CD14-positive monocyte (primary cell): ENCODE measurements around the gene OSBPL6. TPM values are rescaled to one million over a fixed set of nuclear protein-coding genes. Genes with fewer than 3 reads are reported as not detected.
"Not testable (repeated sequence)": the region's sequence is repeated elsewhere in the genome, so short reads cannot be mapped to it uniquely, and the experiment has no call there.

Experiments
- DNase-seq, 3 donors: peaks; one replicate each; pipeline ENCODE4 v3.0.0-alpha.2; 2011 to 2022
- H2AFZ ChIP-seq: 2 replicates; pipeline ENCODE4 v1.6.0; 2012; ENCODE audit warnings: mild to moderate bottlenecking, low read depth, low read length, inconsistent platforms; ENCODE audit not compliant: insufficient read depth, poor library complexity, severe bottlenecking
- H3K27ac ChIP-seq, 2 donors: 1 replicate in 1 of 2; 2 replicates in 1 of 2; pipeline ENCODE4 v1.5.1; 2012 to 2013; ENCODE audit warnings: low read length in 2 of 2, control low read depth in 1 of 2, inconsistent platforms in 1 of 2, low read depth in 1 of 2, mild to moderate bottlenecking in 1 of 2
- H3K27me3 ChIP-seq, 2 donors: one replicate each; pipeline versions ENCODE4 v1.6.0 to v1.6.1; 2011 to 2013; ENCODE audit warnings: low read length in 2 of 2; ENCODE audit not compliant: control insufficient read depth in 2 of 2, insufficient read depth in 2 of 2
- H3K36me3 ChIP-seq, 2 donors: replicated peaks in 1 of 2; 1 replicate in 1 of 2; 2 replicates in 1 of 2; pipeline versions ENCODE4 v1.5.1 to v1.6.1; 2012 to 2013; ENCODE audit warnings: low read length in 2 of 2, control low read depth in 1 of 2, inconsistent platforms in 1 of 2, mild to moderate bottlenecking in 1 of 2; ENCODE audit not compliant: insufficient read depth in 2 of 2, control insufficient read depth in 1 of 2
- H3K4me1 ChIP-seq, 2 donors: 1 replicate in 1 of 2; 2 replicates in 1 of 2; pipeline versions ENCODE4 v1.5.1 to v1.6.1; 2012 to 2013; ENCODE audit warnings: low read length in 2 of 2, control low read depth in 1 of 2, inconsistent platforms in 1 of 2, mild to moderate bottlenecking in 1 of 2, moderate library complexity in 1 of 2; ENCODE audit not compliant: insufficient read depth in 2 of 2, control insufficient read depth in 1 of 2
- H3K4me2 ChIP-seq: replicated peaks from 2 replicates; pipeline ENCODE3; 2012; ENCODE audit warnings: low read length, moderate library complexity, mild to moderate bottlenecking; ENCODE audit not compliant: poor library complexity, severe bottlenecking; ENCODE audit errors: extremely low read depth
- H3K4me3 ChIP-seq, 3 experiments: fragments of 200-600 bp in 1 of 3; sonication (generic) in 1 of 3; replicated peaks in 1 of 3; 1 replicate in 2 of 3; 2 replicates in 1 of 3; pipeline ENCODE4 v1.5.1; 2011 to 2013; ENCODE audit warnings: low read length in 3 of 3, mild to moderate bottlenecking in 3 of 3, control low read depth in 2 of 3, low read depth in 2 of 3, inconsistent platforms in 1 of 3, moderate library complexity in 1 of 3
- H3K79me2 ChIP-seq: 2 replicates; pipeline ENCODE4 v1.6.0; 2012; ENCODE audit warnings: mild to moderate bottlenecking, control low read depth, inconsistent platforms, low read length, moderate library complexity; ENCODE audit not compliant: insufficient read depth
- H3K9ac ChIP-seq: 2 replicates; pipeline ENCODE4 v1.6.0; 2017; ENCODE audit warnings: low read length, mild to moderate bottlenecking; ENCODE audit not compliant: insufficient read depth, poor library complexity, severe bottlenecking
- H3K9me3 ChIP-seq, 2 donors: replicated peaks in 1 of 2; 1 replicate in 1 of 2; 2 replicates in 1 of 2; pipeline versions ENCODE4 v1.5.1 to v1.6.1; 2012 to 2013; ENCODE audit warnings: low read length in 2 of 2, control low read depth in 1 of 2; ENCODE audit not compliant: control insufficient read depth in 1 of 2, insufficient read depth in 1 of 2
- H4K20me1 ChIP-seq: 2 replicates; pipeline ENCODE4 v1.6.0; 2012; ENCODE audit warnings: mild to moderate bottlenecking, low read length, control low read depth, moderate library complexity; ENCODE audit not compliant: insufficient read depth
- H3K27ac Mint-ChIP-seq, 7 donors: one replicate each; pipeline ENCODE4 v1.8.0; 2020; ENCODE audit warnings: mild to moderate bottlenecking in 7 of 7, mixed read lengths in 7 of 7, moderate library complexity in 6 of 7, inconsistent platforms in 2 of 7
- H3K27me3 Mint-ChIP-seq, 3 donors: one replicate each; pipeline ENCODE4 v1.8.0; 2021 to 2022; ENCODE audit warnings: low read depth in 3 of 3, mild to moderate bottlenecking in 3 of 3, mixed read lengths in 3 of 3, moderate library complexity in 3 of 3, inconsistent platforms in 1 of 3
- H3K36me3 Mint-ChIP-seq, 2 donors: one replicate each; pipeline ENCODE4 v1.8.0; 2020; ENCODE audit warnings: mixed read lengths in 2 of 2, inconsistent platforms in 1 of 2, mild to moderate bottlenecking in 1 of 2
- H3K4me1 Mint-ChIP-seq: one replicate; pipeline ENCODE4 v1.8.0; 2020; ENCODE audit warnings: mild to moderate bottlenecking, mixed read lengths
- H3K4me3 Mint-ChIP-seq, 2 donors: one replicate each; pipeline ENCODE4 v1.8.0; 2020; ENCODE audit warnings: mild to moderate bottlenecking in 2 of 2, mixed read lengths in 2 of 2, moderate library complexity in 1 of 2
- H3K9me3 Mint-ChIP-seq, 7 donors: one replicate each; pipeline ENCODE4 v1.8.0; 2020 to 2022; ENCODE audit warnings: mixed read lengths in 7 of 7, mild to moderate bottlenecking in 6 of 7, moderate library complexity in 6 of 7, inconsistent platforms in 2 of 7
- WGBS: methylation state at CpG from one replicate; pipeline ENCODE4 v1.1.5; 2013; ENCODE audit warnings: missing lambda C conversion rate; ENCODE audit not compliant: insufficient coverage; 5-methylcytosine and 5-hydroxymethylcytosine counted together
- intact Hi-C, 2 donors: fragments of 100-400 bp; cut with micrococcal nuclease; formaldehyde crosslinking; loops; one replicate each; pipeline versions ENCODE4 v1.15.0 to v1.15.1; 2023
- polyA plus RNA-seq, 3 donors: library from polyadenylated mRNA; depleted of rRNA in 1 of 3; unstranded in 2 of 3; stranded (reverse) in 1 of 3; fragments of 300-500 nt in 2 of 3; fragments of >200 nt in 1 of 3; fragmentation: Illumina TruSeq in 2 of 3; gene quantifications; 1 replicate in 2 of 3; 2 replicates in 1 of 3; pipeline ENCODE4 v1.2.3, GENCODE V29; 2012 to 2021
- TF ChIP-seq, protein P1 (sequence below): fragments of 200-600 bp; IDR thresholded peaks from one replicate; pipeline ENCODE4 v1.8.0; 2022; ENCODE audit warnings: antibody characterized with exemption, mild to moderate bottlenecking

Gene OSBPL6
- polyA plus RNA-seq, 3 donors, result not detected

DNA sequence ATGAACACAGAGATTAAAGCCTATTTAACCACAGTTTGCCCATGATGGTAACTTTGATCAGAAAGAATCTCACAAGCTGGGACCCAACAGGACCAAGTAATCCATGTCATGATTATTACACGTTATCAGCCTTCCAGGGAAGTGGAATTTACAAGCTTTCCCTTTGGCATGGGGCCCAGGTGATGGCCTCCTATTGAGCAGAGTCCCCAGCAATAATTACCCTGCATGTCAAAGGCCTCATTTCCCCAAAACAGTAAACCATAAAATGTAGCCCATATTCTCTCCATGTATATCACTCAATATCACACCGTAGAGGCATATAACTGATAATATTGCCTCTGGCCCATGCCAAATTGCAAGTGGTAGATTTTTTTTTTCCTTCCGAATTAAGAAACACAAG lies 217.7 kb downstream of the OSBPL6 start:
- intact Hi-C loops, result no loop called here
- 60% methylated on average over 1 of the region's 3 CpGs for WGBS
- no peak overlapping the region for H3K4me3 Mint-ChIP-seq

DNA sequence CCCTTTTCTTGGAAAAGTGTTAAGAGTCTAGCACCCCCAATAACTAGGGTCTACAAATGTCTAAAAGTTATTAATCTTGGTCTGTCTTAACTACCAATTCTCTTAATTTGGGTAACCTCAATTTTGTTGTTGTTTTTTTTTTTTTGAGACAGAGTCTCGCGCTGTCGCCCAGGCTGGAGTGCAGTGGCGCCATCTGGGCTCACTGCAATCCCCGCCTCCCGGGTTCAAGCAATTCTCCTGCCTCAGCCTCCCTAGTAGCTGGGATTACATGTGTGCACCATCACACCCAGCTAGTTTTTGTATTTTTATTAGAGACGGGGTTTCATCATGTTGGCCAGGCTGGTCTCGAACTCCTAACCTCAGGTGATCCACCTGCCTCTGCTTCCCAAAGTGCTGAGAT lies 218.1 kb downstream of the OSBPL6 start:
- H3K27me3 ChIP-seq, H3K27ac Mint-ChIP-seq, H3K36me3 ChIP-seq, H3K9ac ChIP-seq, H3K27ac ChIP-seq, H3K4me3 Mint-ChIP-seq, H3K9me3 ChIP-seq, intact Hi-C loops, H3K9me3 Mint-ChIP-seq, DNase-seq, H3K27me3 Mint-ChIP-seq, H3K4me3 ChIP-seq, H3K36me3 Mint-ChIP-seq, H4K20me1 ChIP-seq, H3K4me2 ChIP-seq: not testable (repeated sequence)
- H2AFZ ChIP-seq, result peak overlapping the region; percentile 89
- H3K79me2 ChIP-seq, result peaks cover 14% of the 10 kb centered on the region
- peaks cover 10 to 23% of the 10 kb centered on the region in 2 donors for H3K4me1 ChIP-seq
- H3K4me1 Mint-ChIP-seq, result peaks cover 20% of the 10 kb centered on the region
- 100% methylated on average over 1 of the region's 8 CpGs for WGBS

More for the DNA sequence above, 217.7 kb downstream of the OSBPL6 start:
- Histone ChIP-seq H3K27ac (no peak overlapping the region), H3K4me2 (no peak overlapping the region), H2AFZ (peak overlapping the region; percentile 1), H4K20me1 (no peaks in the 10 kb centered on the region), H3K36me3 (no peaks in the 10 kb centered on the region), H3K79me2 (peaks cover 14% of the 10 kb centered on the region), H3K4me3 (no peak overlapping the region), H3K4me1 (peaks cover 10 to 23% of the 10 kb centered on the region in 2 donors), H3K9ac (no peak overlapping the region), H3K27me3 (no peaks in the 10 kb centered on the region), H3K9me3 (no peaks in the 10 kb centered on the region)
- peaks cover 20% of the 10 kb centered on the region for H3K4me1 Mint-ChIP-seq
- TF ChIP-seq, protein P1, sequence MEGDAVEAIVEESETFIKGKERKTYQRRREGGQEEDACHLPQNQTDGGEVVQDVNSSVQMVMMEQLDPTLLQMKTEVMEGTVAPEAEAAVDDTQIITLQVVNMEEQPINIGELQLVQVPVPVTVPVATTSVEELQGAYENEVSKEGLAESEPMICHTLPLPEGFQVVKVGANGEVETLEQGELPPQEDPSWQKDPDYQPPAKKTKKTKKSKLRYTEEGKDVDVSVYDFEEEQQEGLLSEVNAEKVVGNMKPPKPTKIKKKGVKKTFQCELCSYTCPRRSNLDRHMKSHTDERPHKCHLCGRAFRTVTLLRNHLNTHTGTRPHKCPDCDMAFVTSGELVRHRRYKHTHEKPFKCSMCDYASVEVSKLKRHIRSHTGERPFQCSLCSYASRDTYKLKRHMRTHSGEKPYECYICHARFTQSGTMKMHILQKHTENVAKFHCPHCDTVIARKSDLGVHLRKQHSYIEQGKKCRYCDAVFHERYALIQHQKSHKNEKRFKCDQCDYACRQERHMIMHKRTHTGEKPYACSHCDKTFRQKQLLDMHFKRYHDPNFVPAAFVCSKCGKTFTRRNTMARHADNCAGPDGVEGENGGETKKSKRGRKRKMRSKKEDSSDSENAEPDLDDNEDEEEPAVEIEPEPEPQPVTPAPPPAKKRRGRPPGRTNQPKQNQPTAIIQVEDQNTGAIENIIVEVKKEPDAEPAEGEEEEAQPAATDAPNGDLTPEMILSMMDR, result no peak
- no peak for DNase-seq
- H3K27ac Mint-ChIP-seq, result no peak overlapping the region
- H3K27me3 Mint-ChIP-seq, result peaks cover 0 to 4% (median 0%) of the 10 kb centered on the region in 3 donors
- H3K9me3 Mint-ChIP-seq, result no peaks in the 10 kb centered on the region
- H3K36me3 Mint-ChIP-seq, result no peaks in the 10 kb centered on the region
